Activated CD4-positive, CD25-positive, alpha-beta regulatory T cell treated with anti-CD3 and anti-CD28 coated beads, Interleukin-2, amount 50 U/mL, for 24 hours (primary cell): ENCODE data around the gene EFTUD2.

Experiments
- ATAC-seq, 2 donors: fragments of 150-1000 bp; cut with Tn5 transposase; one replicate each; pipeline ENCODE4 v1.10.0; 2021; ENCODE audit warnings: mild to moderate bottlenecking in 1 of 2, moderate library complexity in 1 of 2

The EFTUD2 gene

GRCh38 chr17:44925731-44926697 is 26.8 kb upstream of the EFTUD2 start:
- no peak for ATAC-seq

- no peak for ATAC-seq
Measured at GRCh38 chr17:44924107-44924544, 24.9 kb upstream of the EFTUD2 start.

GRCh38 chr17:44922746-44923470 is 23.7 kb upstream of the EFTUD2 start:
- no peak for ATAC-seq

- ATAC-seq: no peak
Measured at GRCh38 chr17:44922136-44922535, 22.9 kb upstream of the EFTUD2 start.

- ATAC-seq: no peak
Measured at GRCh38 chr17:44921122-44921882, 22.1 kb upstream of the EFTUD2 start.

- ATAC-seq: no peak
Measured at GRCh38 chr17:44920565-44920940, 21.3 kb upstream of the EFTUD2 start.

GRCh38 chr17:44919885-44920564 is 20.8 kb upstream of the EFTUD2 start:
- peak; percentile 69 to 84 for ATAC-seq

- no peak for ATAC-seq
Measured at GRCh38 chr17:44919411-44919810, 20.2 kb upstream of the EFTUD2 start.

- ATAC-seq: no peak
Measured at GRCh38 chr17:44918006-44918405, 18.8 kb upstream of the EFTUD2 start.

GRCh38 chr17:44917456-44917855 is 18.2 kb upstream of the EFTUD2 start:
- no peak for ATAC-seq

- ATAC-seq: no peak
Measured at GRCh38 chr17:44916781-44917241, 17.6 kb upstream of the EFTUD2 start.

- no peak for ATAC-seq
Measured at GRCh38 chr17:44915862-44916780, 16.9 kb upstream of the EFTUD2 start.

- ATAC-seq: no peak
Measured at GRCh38 chr17:44915321-44915726, 16.1 kb upstream of the EFTUD2 start, which contains the start of gene GFAP. Gene GFAP (minus strand): TSS chr17:44915500. CDS start chr17:44915486, 14 bp downstream.

- ATAC-seq: no peak
Measured at GRCh38 chr17:44914698-44915271, 15.5 kb upstream of the EFTUD2 start.

GRCh38 chr17:44914148-44914547 is 14.9 kb upstream of the EFTUD2 start:
- no peak for ATAC-seq

GRCh38 chr17:44913676-44914075 is 14.4 kb upstream of the EFTUD2 start:
- ATAC-seq: no peak

GRCh38 chr17:44912763-44913544 is 13.7 kb upstream of the EFTUD2 start:
- no peak for ATAC-seq

GRCh38 chr17:44911133-44912001 is 12.1 kb upstream of the EFTUD2 start:
- peak; percentile 64 to 72 for ATAC-seq
